HG03025 (cell line): ENCODE data around the gene BCL6.

ENCODE experiments used
- ATAC-seq: cut with Tn5 transposase; IDR thresholded peaks from one replicate; pipeline ENCODE4 v1.9.1; 2021; ENCODE audit warnings: mild to moderate bottlenecking, moderate library complexity; ENCODE audit not compliant: unreplicated experiment, low FRiP score

Gene BCL6

DNA sequence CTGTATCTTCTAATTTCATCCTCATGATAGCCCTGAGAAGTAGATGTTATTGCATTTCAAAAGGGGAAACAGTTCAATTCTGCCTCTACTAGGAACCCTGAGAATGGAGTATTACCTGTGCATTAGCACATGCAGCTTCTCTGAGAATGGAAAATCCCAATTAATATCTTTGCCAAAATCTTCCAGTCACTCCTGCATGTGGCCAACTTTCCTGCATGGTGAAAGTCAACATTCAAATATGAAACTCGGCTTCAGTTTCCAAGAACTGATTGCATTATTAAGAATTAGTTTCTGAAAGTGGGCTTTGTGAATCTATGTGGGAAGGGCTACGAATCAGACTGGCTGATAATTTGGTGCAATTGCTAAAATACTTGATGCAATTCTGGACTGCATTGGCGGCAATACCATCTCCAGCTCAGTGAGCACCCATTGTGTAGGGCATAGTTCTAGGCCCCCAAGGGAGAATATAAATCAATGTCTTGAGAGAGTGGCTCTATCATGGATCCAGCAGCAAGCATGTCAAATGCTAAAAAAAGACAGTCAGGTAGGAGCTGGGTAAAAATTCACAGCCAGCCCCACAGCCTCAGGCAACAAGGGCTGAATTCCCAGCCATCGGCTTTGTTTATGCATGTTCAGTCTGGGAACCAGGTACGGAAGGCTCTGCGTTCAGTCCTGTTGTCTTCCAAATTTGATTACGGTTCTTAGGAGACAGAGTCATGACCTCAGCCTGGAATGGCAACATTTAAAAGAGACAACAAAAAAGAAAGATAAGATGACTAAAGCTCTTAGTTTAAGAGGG is 18.8 kb upstream of the BCL6 start:
- ATAC-seq, result no peak

GRCh38 chr3:187762792-187763191 is 17.5 kb upstream of the BCL6 start:
- ATAC-seq, result no peak

GRCh38 chr3:187759601-187760000 is 14.3 kb upstream of the BCL6 start:
- no peak for ATAC-seq

GRCh38 chr3:187758318-187758955 is 13.2 kb upstream of the BCL6 start:
- no peak for ATAC-seq

GRCh38 chr3:187753516-187753915 is 8.2 kb upstream of the BCL6 start:
- ATAC-seq, result no peak

DNA sequence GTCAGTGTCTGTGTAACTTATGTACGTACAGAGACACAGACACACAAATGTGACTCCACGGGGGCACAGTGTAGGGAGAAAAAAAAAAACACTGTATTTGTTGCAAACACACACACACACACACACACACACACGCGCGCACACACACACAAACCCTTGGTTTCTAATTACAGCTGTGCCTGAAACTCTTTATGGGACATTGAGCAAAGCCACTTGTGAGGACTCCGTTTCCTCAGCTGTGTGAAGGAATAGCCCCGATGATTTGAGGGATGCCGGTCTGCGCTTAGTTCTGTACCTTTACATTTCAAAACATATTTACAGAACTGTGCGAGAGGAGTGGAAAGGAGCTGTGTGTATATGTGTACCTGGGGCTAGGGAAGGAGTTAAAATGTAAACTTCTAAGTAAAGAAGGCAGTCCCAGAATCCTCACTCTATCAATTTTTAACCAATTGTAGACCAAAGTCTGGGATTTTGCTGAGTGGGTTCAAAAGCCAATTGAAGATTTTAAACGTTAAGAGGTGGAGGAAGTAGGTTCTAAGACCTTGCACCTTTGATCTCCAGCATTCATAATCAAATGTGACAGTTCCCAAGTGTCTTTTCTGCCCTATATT is 5.3 kb upstream of the BCL6 start:
- ATAC-seq, result no peak

- ATAC-seq, result no peak
These were observed 4.8 kb upstream of the BCL6 start for GRCh38 chr3:187750006-187750512.

GRCh38 chr3:187748050-187748481 is 2.8 kb upstream of the BCL6 start:
- no peak for ATAC-seq

DNA sequence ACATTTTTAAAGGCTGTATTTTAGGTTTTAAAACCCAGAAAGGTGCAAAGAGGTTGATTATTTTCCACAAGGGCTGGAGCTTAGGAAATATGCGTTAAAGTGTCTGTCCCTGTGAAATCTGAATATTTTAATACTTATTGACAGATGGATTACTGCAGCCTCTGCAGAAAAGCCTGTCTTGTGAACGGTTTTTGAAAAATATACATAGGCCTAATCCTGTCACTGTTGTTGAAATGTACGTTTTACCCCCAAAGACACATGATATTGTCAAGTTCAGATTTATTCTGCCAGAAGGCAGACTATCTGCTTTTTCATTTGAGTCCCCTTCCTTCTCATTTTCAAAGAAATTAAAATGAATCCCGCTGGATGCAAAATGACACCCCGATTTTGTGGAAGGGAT is 2.2 kb upstream of the BCL6 start:
- no peak for ATAC-seq

DNA sequence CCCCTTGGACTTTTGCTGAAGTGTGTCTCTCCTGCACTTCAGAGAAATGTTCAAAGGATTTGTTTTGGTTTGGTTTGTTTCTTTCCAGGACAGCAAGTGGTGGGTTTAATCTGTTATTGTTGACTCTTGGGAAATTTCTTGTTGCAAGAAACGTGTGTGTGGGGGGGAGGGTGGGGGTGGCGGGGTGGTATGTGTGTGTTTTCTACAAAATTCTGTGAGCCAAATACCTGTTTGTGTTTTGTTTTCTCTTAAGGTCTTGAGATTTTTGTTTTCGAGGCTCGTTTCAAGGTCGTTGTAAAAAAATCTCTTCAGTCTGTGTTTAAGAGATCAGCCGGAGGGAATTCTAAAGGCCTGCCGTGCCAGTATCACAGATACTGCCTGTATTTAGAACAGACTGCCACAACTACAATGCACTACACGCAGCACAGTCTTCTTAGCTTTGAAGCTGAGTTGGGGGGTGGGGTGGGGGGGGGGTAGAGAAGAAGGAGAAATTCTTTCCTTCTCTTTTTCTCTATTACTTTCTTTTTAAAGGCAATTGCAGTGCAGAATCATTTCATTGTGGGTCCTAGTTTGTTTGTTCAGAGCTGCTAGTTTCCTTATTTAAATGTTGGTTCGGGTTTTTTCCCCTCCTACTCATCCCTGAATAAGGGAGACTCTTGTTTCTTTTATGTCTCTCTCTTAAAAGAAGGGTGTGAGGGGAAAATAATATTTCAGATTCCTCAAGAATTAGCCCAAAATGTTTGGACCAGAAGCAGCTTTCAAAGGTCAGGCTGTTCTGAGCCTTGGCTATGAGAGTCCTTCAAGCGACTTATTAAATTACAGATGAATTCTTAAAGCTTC is 1.4 kb upstream of the BCL6 start:
- no peak for ATAC-seq

GRCh38 chr3:187746059-187746441 is 782 bp upstream of the BCL6 start:
- ATAC-seq, result no peak

- ATAC-seq, result no peak
These were observed 808 bp downstream of the BCL6 start for GRCh38 chr3:187744169-187745151.

DNA sequence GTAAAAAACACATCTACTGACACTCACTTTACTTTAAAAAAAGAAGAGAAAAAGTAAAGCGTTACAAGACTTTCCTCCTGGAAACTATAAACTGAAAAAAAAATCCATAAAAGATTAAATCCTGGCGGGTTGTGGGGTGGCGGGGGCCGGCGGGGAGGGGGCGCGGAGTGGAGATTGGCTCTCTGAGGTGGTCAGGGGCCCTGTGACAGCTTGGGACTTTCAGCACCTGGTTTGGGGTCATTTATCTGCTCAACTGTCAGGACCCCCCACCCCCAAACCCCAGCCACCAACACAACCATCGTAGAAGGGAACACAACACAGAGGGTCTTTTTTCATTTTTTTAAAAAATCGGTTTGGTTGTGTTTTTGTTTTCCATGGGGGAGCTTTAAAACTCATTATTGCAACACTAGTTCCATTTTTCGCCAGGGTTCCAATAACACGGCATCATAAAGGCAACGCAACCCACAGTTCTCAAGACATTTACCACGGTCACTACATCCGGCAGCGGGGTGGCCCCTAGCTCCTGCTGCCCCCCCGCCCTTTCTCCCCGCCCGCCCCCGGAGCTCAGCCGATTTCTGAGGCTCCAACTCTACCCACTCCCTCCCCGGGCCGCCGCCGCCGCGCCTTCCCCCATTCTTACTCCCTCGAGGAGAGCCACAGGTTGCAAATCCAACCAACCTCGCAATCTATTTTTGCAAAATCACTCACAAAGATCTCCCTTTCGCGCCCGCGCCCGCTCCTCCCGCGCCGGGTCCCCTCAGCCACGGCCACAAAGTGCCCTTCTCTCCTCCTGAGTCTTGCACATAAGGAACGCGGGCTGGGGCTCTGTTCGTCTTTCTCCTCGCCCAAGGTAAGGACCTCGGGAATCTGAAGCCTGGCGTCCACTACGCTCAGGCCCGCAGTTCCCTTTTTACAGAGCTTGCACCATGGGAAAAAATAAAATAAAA is 1.8 kb downstream of the BCL6 start:
- no peak for ATAC-seq

DNA sequence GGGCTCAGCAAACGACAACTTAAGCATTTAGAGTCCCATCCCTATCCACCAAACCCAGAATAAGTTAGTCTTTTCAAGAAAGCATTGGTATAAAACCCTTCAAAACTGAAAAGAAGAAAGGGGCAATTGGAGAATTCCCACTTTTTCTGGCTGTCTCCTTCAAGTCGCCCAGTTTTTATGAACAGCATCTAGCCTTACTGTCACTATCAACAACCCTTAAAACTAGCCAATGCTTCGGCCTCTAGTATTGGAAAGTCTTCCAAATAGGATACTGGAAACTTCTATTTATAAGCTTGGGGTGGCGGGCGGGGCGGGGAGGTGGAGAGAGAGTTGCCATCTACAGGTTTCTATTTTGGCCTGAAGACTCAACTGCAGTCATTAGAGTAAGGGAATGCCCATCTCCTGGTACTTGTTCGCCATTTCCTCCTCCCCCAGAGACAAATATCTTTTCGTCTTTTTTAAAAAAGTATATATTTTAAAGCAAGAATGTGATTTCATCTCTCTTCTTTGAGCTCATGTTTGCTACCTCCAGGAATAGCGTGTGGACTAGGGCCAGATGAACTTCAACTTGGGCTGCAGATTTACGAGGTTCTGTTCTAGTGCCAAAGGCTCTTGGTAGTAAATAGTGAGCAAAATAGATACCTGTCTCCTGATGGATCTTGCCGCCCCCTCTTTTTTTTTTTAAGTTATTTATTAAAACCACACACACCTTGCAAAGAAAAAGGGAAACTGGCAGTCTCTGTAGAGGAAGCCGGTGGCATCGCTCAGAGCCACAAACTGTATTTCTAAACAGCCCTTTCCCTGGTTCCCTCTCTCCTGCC is 2.7 kb downstream of the BCL6 start:
- no peak for ATAC-seq

- ATAC-seq, result no peak
These were observed 3.6 kb downstream of the BCL6 start for GRCh38 chr3:187741403-187742350.
